Nephron (organoid): ENCODE measurements around the gene LAX1.
A peak's percentile ranks its signal among the peaks of the same experiment; 100 is the strongest.

Experiments used
- H3K27ac Mint-ChIP-seq, 3 experiments: 2 replicates each; pipeline ENCODE4 v1.8.0; 2020; ENCODE audit warnings: mixed read lengths in 3 of 3, mild to moderate bottlenecking in 2 of 3, moderate library complexity in 1 of 3
- H3K27me3 Mint-ChIP-seq: 2 replicates; pipeline ENCODE4 v1.8.0; 2021; ENCODE audit warnings: low read depth, mild to moderate bottlenecking, moderate library complexity, mixed read lengths
- H3K36me3 Mint-ChIP-seq: 2 replicates; pipeline ENCODE4 v1.8.0; 2020; ENCODE audit warnings: low read depth, mixed read lengths
- H3K4me1 Mint-ChIP-seq: 2 replicates; pipeline ENCODE4 v1.8.0; 2020; ENCODE audit warnings: mixed read lengths
- H3K4me3 Mint-ChIP-seq, 3 experiments: 2 replicates each; pipeline ENCODE4 v1.8.0; 2020; ENCODE audit warnings: mild to moderate bottlenecking in 3 of 3, mixed read lengths in 3 of 3, moderate library complexity in 2 of 3
- H3K9me3 Mint-ChIP-seq: 2 replicates; pipeline ENCODE4 v1.8.0; 2020; ENCODE audit warnings: mixed read lengths
- CTCF ChIP-seq, 3 experiments: fragments of 200-600 bp; sonication (generic); IDR thresholded peaks; one replicate each; pipeline ENCODE4 v1.5.0; 2021; ENCODE audit warnings: antibody characterized with exemption in 3 of 3; ENCODE audit not compliant: unreplicated experiment in 3 of 3

LAX1 gene

DNA sequence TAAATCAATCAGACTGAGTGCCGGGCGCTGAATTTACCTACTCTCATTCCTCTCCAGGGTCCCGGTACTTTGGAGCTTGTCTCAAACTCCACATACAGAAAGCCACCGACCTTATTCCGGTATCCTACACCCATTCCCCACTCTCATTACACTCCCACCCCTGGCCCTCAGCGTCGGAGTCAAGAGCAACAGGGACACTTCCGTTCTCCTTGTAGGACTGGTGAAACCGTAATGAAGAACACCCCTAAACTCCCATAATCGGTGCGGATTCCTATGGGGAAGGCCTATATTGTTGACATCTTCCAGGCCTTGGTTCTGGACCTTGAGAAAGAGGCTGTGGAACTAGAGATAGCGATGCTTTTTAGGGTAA, 31.2 kb downstream of the LAX1 start:
- H3K4me3 Mint-ChIP-seq, result peak overlapping the region; percentile 93 to 97 (median 95)
- H3K27ac Mint-ChIP-seq, result peak overlapping the region; percentile 98 to 99 (median 98)
- no peaks in the 10 kb centered on the region for H3K27me3 Mint-ChIP-seq
- peaks cover 49% of the 10 kb centered on the region for H3K36me3 Mint-ChIP-seq
- TF ChIP-seq CTCF (IDR thresholded peaks at IDR 0.05; ENCODE audit: unreplicated experiment in 3 of 3), result no peak
- peaks cover 47% of the 10 kb centered on the region for H3K4me1 Mint-ChIP-seq
- H3K9me3 Mint-ChIP-seq, result peaks cover 3% of the 10 kb centered on the region

- H3K27ac Mint-ChIP-seq, result peak overlapping the region; percentile 1 to 99 (median 98)
- TF ChIP-seq CTCF (IDR thresholded peaks at IDR 0.05; ENCODE audit: unreplicated experiment in 3 of 3), result no peak
- peaks cover 3% of the 10 kb centered on the region for H3K9me3 Mint-ChIP-seq
- H3K27me3 Mint-ChIP-seq, result no peaks in the 10 kb centered on the region
- peaks cover 57% of the 10 kb centered on the region for H3K36me3 Mint-ChIP-seq
- peak overlapping the region; percentile 93 to 97 (median 95) for H3K4me3 Mint-ChIP-seq
- H3K4me1 Mint-ChIP-seq, result peaks cover 49% of the 10 kb centered on the region
Observed at GRCh38 chr1:203797216-203797615, 32.2 kb downstream of the LAX1 start.

DNA sequence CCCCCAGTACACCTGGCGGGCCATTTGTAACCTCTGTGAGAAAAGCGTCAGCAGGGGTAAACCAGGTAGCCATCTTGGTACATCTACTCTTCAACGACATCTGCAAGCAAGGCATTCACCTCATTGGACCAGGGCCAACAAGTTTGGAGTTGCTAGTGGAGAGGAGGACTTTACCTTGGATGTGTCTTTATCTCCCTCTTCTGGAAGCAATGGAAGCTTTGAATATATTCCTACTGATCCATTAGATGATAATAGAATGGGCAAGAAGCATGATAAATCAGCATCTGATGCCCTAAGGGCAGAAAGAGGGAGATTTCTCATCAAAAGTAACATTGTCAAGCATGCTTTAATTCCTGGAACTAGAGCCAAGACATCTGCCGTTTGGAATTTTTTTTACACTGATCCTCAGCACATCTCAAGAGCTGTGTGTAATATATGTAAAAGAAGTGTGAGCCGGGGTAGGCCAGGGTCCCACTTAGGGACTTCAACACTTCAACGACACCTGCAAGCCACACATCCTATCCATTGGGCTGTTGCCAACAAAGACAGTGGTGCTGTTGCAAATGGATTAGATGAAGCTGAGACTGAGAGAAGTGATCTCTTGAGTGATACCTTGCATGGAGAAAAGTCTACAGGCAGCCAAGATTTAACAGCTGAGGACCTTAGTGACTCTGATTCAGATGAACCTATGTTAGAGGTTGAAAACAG, 33.1 kb downstream of the LAX1 start:
- Mint-ChIP-seq H3K27ac (peak overlapping the region; percentile 1 to 99 (median 98)), H3K36me3 (peaks cover 66% of the 10 kb centered on the region), H3K4me3 (peak overlapping the region; percentile 93 to 97 (median 95)), H3K9me3 (peaks cover 3% of the 10 kb centered on the region), H3K4me1 (peaks cover 49% of the 10 kb centered on the region), H3K27me3 (no peaks in the 10 kb centered on the region)
- TF ChIP-seq CTCF (IDR thresholded peaks at IDR 0.05; ENCODE audit: unreplicated experiment in 3 of 3), result no peak

- Mint-ChIP-seq H3K27me3 (no peaks in the 10 kb centered on the region), H3K36me3 (peaks cover 76% of the 10 kb centered on the region), H3K9me3 (peaks cover 3% of the 10 kb centered on the region), H3K4me1 (peaks cover 49% of the 10 kb centered on the region), H3K27ac (no peak overlapping the region), H3K4me3 (peak overlapping the region in 1 of 3 experiments; percentile 11)
- TF ChIP-seq CTCF (IDR thresholded peaks at IDR 0.05; ENCODE audit: unreplicated experiment in 3 of 3), result no peak
Observed at GRCh38 chr1:203799157-203799556, 34.2 kb downstream of the LAX1 start.

- H3K4me3 Mint-ChIP-seq, result peak overlapping the region in 1 of 3 experiments; percentile 34
- H3K27ac Mint-ChIP-seq, result peak overlapping the region in 1 of 3 experiments; percentile 37
- peaks cover 46% of the 10 kb centered on the region for H3K4me1 Mint-ChIP-seq
- no peak for TF ChIP-seq CTCF (IDR thresholded peaks at IDR 0.05; ENCODE audit: unreplicated experiment in 3 of 3)
- H3K27me3 Mint-ChIP-seq, result no peaks in the 10 kb centered on the region
- H3K36me3 Mint-ChIP-seq, result peaks cover 84% of the 10 kb centered on the region
- H3K9me3 Mint-ChIP-seq, result peaks cover 3% of the 10 kb centered on the region
Observed at GRCh38 chr1:203799971-203800370, 35.0 kb downstream of the LAX1 start.

DNA sequence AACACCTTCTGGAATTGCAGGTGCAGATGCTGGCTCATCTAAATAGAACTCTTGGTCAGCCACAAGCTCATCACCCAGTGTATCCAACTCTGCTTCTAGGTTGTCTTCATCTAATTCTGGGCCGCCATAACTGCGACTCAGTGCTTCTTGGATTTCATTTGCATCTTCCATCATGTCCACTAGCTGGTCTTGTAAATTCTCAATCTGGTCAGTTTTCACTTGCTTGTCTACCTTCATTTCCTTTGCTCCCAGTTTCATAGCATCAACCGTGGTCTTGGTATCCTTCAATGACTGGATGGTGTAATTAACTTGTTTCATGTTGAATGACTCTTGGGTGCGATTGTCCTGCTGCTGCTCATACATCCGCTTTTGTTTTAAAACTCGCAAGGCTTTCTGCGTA, 40.7 kb downstream of the LAX1 start:
- Mint-ChIP-seq H3K4me3 (no peak overlapping the region), H3K4me1 (peaks cover 12% of the 10 kb centered on the region), H3K36me3 (peaks cover 78% of the 10 kb centered on the region), H3K27ac (no peak overlapping the region), H3K9me3 (no peaks in the 10 kb centered on the region), H3K27me3 (no peaks in the 10 kb centered on the region)
- no peak for TF ChIP-seq CTCF (IDR thresholded peaks at IDR 0.05; ENCODE audit: unreplicated experiment in 3 of 3)
